Measurements from ENCODE around the gene RSL24D1.

- TF ChIP-seq SP1 (IDR thresholded peaks at IDR 0.05) (no peak), ZNF384 (IDR thresholded peaks at IDR 0.05) (no peak), ARNT (IDR thresholded peaks at IDR 0.05) (no peak), FOXM1 (IDR thresholded peaks at IDR 0.05; ENCODE audit: borderline replicate concordance) (no peak), SUZ12 (IDR thresholded peaks at IDR 0.05) (no peak)
Observed at GRCh38 chr15:55168350-55168974, 28.3 kb downstream of the RSL24D1 start.

Data from HEK293T (cell line).